Erythroblast (primary cell): Measurements from ENCODE around the gene GPBP1L1.

Source experiments
- GATA1 ChIP-seq: IDR thresholded peaks from 2 replicates; pipeline ENCODE4 v1.6.1; 2011; ENCODE audit warnings: low read depth, mild to moderate bottlenecking, control low read depth, low read length, moderate library complexity
- POLR2A ChIP-seq: IDR thresholded peaks from 2 replicates; pipeline ENCODE4 v1.6.1; 2011; ENCODE audit warnings: mild to moderate bottlenecking, low read length

DNA sequence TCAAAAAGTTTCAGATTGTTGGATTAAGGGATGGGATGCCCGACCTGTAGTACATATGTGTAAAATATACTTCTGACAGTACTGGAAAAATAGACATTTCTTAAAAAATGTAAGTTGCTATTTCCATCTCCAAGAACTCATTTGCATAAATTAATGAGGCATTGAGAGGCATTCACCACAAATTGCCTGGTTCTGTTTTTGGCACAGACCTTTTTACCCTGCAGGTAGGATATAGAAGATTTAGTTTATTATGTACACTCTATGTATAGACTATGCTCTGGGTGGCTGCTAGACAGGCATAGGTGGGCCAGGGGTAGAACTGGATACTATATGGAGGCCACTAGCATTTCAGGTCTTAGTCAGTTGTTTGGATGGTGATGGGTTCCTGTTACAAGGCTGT, 70.4 kb downstream of the GPBP1L1 start:
- no peak for TF ChIP-seq POLR2A
- TF ChIP-seq GATA1 = no peak
